Hepatocyte (in vitro differentiated cells): ENCODE results near the gene CDC34. TPM values are rescaled to one million over a fixed set of nuclear protein-coding genes. Genes with fewer than 3 reads are reported as not detected.

ENCODE experiments used
- DNase-seq: peaks from one replicate; pipeline ENCODE4 v3.0.0-alpha.2; 2016; ENCODE audit warnings: low spot score
- H2AFZ ChIP-seq: fragments of 200-600 bp; sonication (generic); 2 replicates; pipeline ENCODE4 v1.6.0; 2016; ENCODE audit warnings: antibody characterized with exemption, mild to moderate bottlenecking
- H3K27ac ChIP-seq: fragments of 200-600 bp; sonication (generic); 2 replicates; pipeline ENCODE4 v1.5.1; 2016; ENCODE audit warnings: mild to moderate bottlenecking
- H3K27me3 ChIP-seq: fragments of 200-600 bp; sonication (generic); 2 replicates; pipeline ENCODE4 v1.6.1; 2016
- H3K36me3 ChIP-seq: fragments of 200-600 bp; sonication (generic); replicated peaks from 2 replicates; pipeline ENCODE4 v1.5.1; 2016; ENCODE audit warnings: low read depth; ENCODE audit not compliant: insufficient read depth
- H3K4me1 ChIP-seq: fragments of 200-600 bp; sonication (generic); 2 replicates; pipeline ENCODE4 v1.5.1; 2016; ENCODE audit warnings: mild to moderate bottlenecking, moderate library complexity; ENCODE audit not compliant: insufficient read depth
- H3K4me2 ChIP-seq: fragments of 200-600 bp; sonication (generic); 2 replicates; pipeline ENCODE4 v1.6.0; 2016
- H3K4me3 ChIP-seq: fragments of 200-600 bp; sonication (generic); 2 replicates; pipeline ENCODE4 v1.5.1; 2016; ENCODE audit warnings: mild to moderate bottlenecking
- H3K79me2 ChIP-seq: fragments of 200-600 bp; sonication (generic); 2 replicates; pipeline ENCODE4 v1.6.0; 2017; ENCODE audit warnings: mild to moderate bottlenecking
- H3K9me2 ChIP-seq: fragments of 200-600 bp; sonication (generic); replicated peaks from 2 replicates; pipeline ENCODE4 v1.6.0; 2017; ENCODE audit warnings: mild to moderate bottlenecking; ENCODE audit not compliant: insufficient read depth
- H3K9me3 ChIP-seq: fragments of 200-600 bp; sonication (generic); 2 replicates; pipeline ENCODE4 v1.5.1; 2016; ENCODE audit warnings: low read depth, mild to moderate bottlenecking
- H4K20me1 ChIP-seq: fragments of 200-600 bp; sonication (generic); 2 replicates; pipeline ENCODE4 v1.6.0; 2016; ENCODE audit warnings: mild to moderate bottlenecking; ENCODE audit not compliant: insufficient read depth, poor library complexity, severe bottlenecking
- EZH2 ChIP-seq: fragments of 200-600 bp; sonication (generic); IDR thresholded peaks from 2 replicates; pipeline ENCODE4 v1.6.1; 2016; ENCODE audit warnings: antibody characterized with exemption, mild to moderate bottlenecking, borderline replicate concordance
- EZH2phosphoT487 ChIP-seq: fragments of 200-600 bp; sonication (generic); IDR thresholded peaks from one replicate; pipeline ENCODE4 v1.6.1; 2018; ENCODE audit warnings: antibody characterized with exemption, mild to moderate bottlenecking, low read depth, moderate library complexity; ENCODE audit not compliant: unreplicated experiment, severe bottlenecking
- WGBS: methylation state at CpG from one replicate; pipeline ENCODE4 v1.1.6; 2016; ENCODE audit warnings: low lambda C conversion rate; ENCODE audit errors: missing lambda C conversion rate; 5-methylcytosine and 5-hydroxymethylcytosine counted together
- polyA plus RNA-seq: library from polyadenylated mRNA; unstranded; fragments of >200 nt; fragmentation: Nextera tagmentation; extraction: Ambion mirVana; gene quantifications from 2 replicates; pipeline ENCODE4 v1.2.1, GENCODE V29; 2016
- total RNA-seq: library from RNA; depleted of rRNA; stranded (reverse); fragments of >200 nt; gene quantifications from 2 replicates; pipeline ENCODE4 v1.2.3, GENCODE V29; 2014
- TF ChIP-seq, protein P1 (sequence below): fragments of 200-600 bp; sonication (generic); IDR thresholded peaks from 2 replicates; pipeline ENCODE4 v1.5.1; 2016; ENCODE audit warnings: antibody characterized with exemption, mild to moderate bottlenecking; ENCODE audit not compliant: poor library complexity

CDC34 gene
- total and polyA plus RNA-seq, 2 experiments from 2014 or later = 105 to 196 TPM

GRCh38 chr19:590750-591098, 59.2 kb downstream of the CDC34 start:
- Histone ChIP-seq H4K20me1 (no peaks in the 10 kb centered on the region), H3K27ac (no peak overlapping the region), H3K36me3 (no peaks in the 10 kb centered on the region), H3K9me2 (no peaks in the 10 kb centered on the region), H3K4me1 (no peaks in the 10 kb centered on the region), H3K79me2 (no peaks in the 10 kb centered on the region), H3K27me3 (peaks cover 38% of the 10 kb centered on the region), H3K9me3 (no peaks in the 10 kb centered on the region), H3K4me2 (peak overlapping the region; percentile 76), H2AFZ (no peak overlapping the region), H3K4me3 (no peak overlapping the region)
- 36% methylated on average over 8 of the region's 41 CpGs for WGBS
- no peak for DNase-seq
- no peak for TF ChIP-seq EZH2phosphoT487
- TF ChIP-seq EZH2 = peak; percentile 64
- TF ChIP-seq, protein P1, sequence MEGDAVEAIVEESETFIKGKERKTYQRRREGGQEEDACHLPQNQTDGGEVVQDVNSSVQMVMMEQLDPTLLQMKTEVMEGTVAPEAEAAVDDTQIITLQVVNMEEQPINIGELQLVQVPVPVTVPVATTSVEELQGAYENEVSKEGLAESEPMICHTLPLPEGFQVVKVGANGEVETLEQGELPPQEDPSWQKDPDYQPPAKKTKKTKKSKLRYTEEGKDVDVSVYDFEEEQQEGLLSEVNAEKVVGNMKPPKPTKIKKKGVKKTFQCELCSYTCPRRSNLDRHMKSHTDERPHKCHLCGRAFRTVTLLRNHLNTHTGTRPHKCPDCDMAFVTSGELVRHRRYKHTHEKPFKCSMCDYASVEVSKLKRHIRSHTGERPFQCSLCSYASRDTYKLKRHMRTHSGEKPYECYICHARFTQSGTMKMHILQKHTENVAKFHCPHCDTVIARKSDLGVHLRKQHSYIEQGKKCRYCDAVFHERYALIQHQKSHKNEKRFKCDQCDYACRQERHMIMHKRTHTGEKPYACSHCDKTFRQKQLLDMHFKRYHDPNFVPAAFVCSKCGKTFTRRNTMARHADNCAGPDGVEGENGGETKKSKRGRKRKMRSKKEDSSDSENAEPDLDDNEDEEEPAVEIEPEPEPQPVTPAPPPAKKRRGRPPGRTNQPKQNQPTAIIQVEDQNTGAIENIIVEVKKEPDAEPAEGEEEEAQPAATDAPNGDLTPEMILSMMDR = no peak

DNA sequence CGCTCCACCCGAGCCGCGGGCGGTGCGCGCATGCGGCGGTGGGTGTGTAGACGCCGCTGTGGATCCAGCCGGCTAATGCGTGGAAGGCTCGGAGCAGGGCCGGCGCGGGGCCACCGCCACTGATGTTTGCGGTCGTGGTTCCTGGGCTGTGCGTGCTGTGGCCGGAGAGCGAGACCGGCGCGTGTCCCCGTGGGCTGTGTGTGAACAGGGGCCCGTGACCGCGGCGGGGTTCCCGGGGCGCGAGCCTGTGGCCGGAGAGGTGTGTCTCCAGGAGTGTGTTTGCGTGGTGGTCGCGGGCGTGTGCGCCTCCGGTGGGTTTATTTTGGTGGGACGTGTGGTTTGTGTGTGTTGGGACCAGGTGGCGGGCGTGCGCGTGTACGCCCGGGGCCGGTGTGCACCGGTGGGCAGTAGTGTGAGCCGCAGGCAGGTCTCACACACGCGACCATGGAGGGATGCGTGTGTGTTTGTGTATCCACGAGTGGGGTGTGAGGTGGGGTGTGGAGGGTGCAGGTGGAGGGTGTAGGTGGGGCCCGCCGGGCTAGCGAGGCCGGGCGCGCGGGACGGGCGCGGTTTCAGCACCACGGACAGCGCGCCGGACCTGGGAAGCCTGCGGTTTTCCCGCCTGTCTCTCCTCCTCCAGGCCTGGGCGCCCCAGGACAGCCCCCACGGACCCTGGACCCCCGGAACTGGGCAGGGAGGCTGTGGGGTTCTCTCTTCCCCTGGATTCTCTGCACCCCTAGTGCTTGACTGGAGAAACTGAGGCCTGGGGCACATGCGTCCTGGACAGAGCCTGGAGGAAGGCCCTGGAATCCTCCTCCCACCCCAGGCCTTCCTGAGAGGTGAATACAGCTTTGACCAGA, 59.8 kb downstream of the CDC34 start:
- no peaks in the 10 kb centered on the region for H3K79me2 ChIP-seq
- peak; percentile 77 for DNase-seq
- H3K36me3 ChIP-seq = no peaks in the 10 kb centered on the region
- TF ChIP-seq EZH2 (peak; percentile 43), EZH2phosphoT487 (no peak)
- TF ChIP-seq, protein P1 = no peak
- no peaks in the 10 kb centered on the region for H3K4me1 ChIP-seq
- H3K27me3 ChIP-seq = peaks cover 38% of the 10 kb centered on the region
- H3K27ac ChIP-seq = no peak overlapping the region
- H3K4me3 ChIP-seq = no peak overlapping the region
- no peaks in the 10 kb centered on the region for H4K20me1 ChIP-seq
- H2AFZ ChIP-seq = no peak overlapping the region
- H3K4me2 ChIP-seq = no peak overlapping the region
- H3K9me3 ChIP-seq = no peaks in the 10 kb centered on the region
- no peaks in the 10 kb centered on the region for H3K9me2 ChIP-seq
- 65% methylated on average over 52 of the region's 75 CpGs for WGBS

Other genes with a start within 250 kb of the CDC34 start
- 9.9 TPM in 2 replicates for gene PLPP2, start 240.4 kb upstream of the CDC34 start, total RNA-seq
- gene PLPP2, start 240.4 kb upstream of the CDC34 start, polyA plus RNA-seq = 17.7 and 20.2 TPM in 2 replicates
- 8.4 and 9.9 TPM in 2 replicates for gene MIER2, start 187.0 kb upstream of the CDC34 start, total RNA-seq
- 46.6 and 47.3 TPM in 2 replicates for gene MIER2, start 187.0 kb upstream of the CDC34 start, polyA plus RNA-seq
- 1.9 and 3.4 TPM in 2 replicates for gene C2CD4C, start 122.6 kb upstream of the CDC34 start, total RNA-seq
- 2.7 and 4.6 TPM in 2 replicates for gene C2CD4C, start 122.6 kb upstream of the CDC34 start, polyA plus RNA-seq
- gene SHC2, start 70.7 kb upstream of the CDC34 start, total RNA-seq = 50.3 and 50.8 TPM in 2 replicates
- 111 and 127 TPM in 2 replicates for gene SHC2, start 70.7 kb upstream of the CDC34 start, polyA plus RNA-seq
- 1.2 and 4.0 TPM in 2 replicates for gene MADCAM1, start 35.3 kb upstream of the CDC34 start, total RNA-seq
- 1.8 and 2.9 TPM in 2 replicates for gene MADCAM1, start 35.3 kb upstream of the CDC34 start, polyA plus RNA-seq
- gene TPGS1, start 24.3 kb upstream of the CDC34 start, total RNA-seq = 35.8 and 44.9 TPM in 2 replicates
- 61.0 and 69.0 TPM in 2 replicates for gene TPGS1, start 24.3 kb upstream of the CDC34 start, polyA plus RNA-seq
- not detected in 2 replicates for gene GZMM, start 12.3 kb downstream of the CDC34 start, total RNA-seq
- gene GZMM, start 12.3 kb downstream of the CDC34 start, polyA plus RNA-seq = not detected in 2 replicates
- gene BSG, start 40.8 kb downstream of the CDC34 start, total RNA-seq = 509 and 545 TPM in 2 replicates
- 1,282 and 1,292 TPM in 2 replicates for gene BSG, start 40.8 kb downstream of the CDC34 start, polyA plus RNA-seq
- 0.30 and 0.44 TPM in 2 replicates for gene HCN2, start 58.1 kb downstream of the CDC34 start, total RNA-seq
- 0.16 and 0.21 TPM in 2 replicates for gene HCN2, start 58.1 kb downstream of the CDC34 start, polyA plus RNA-seq
- 38.7 and 41.9 TPM in 2 replicates for gene POLRMT, start 101.8 kb downstream of the CDC34 start, total RNA-seq
- 59.5 and 60.7 TPM in 2 replicates for gene POLRMT, start 101.8 kb downstream of the CDC34 start, polyA plus RNA-seq
- 0.20 TPM in 1 of 2 replicates, not detected in the other for gene FGF22, start 108.1 kb downstream of the CDC34 start, total RNA-seq
- 0.18 and 0.70 TPM in 2 replicates for gene FGF22, start 108.1 kb downstream of the CDC34 start, polyA plus RNA-seq
- 42.7 and 43.9 TPM in 2 replicates for gene RNF126, start 131.5 kb downstream of the CDC34 start, total RNA-seq
- 84.7 and 89.6 TPM in 2 replicates for gene RNF126, start 131.5 kb downstream of the CDC34 start, polyA plus RNA-seq
- 106 and 131 TPM in 2 replicates for gene FSTL3, start 144.6 kb downstream of the CDC34 start, total RNA-seq
- gene FSTL3, start 144.6 kb downstream of the CDC34 start, polyA plus RNA-seq = 171 and 209 TPM in 2 replicates
- 0.16 and 2.4 TPM in 2 replicates for gene PRSS57, start 163.7 kb downstream of the CDC34 start, total RNA-seq
- gene PRSS57, start 163.7 kb downstream of the CDC34 start, polyA plus RNA-seq = 1.2 TPM in 1 of 2 replicates, not detected in the other
- 27.2 and 34.9 TPM in 2 replicates for gene PALM, start 177.2 kb downstream of the CDC34 start, total RNA-seq
- gene PALM, start 177.2 kb downstream of the CDC34 start, polyA plus RNA-seq = 22.1 and 23.0 TPM in 2 replicates
- 35.7 and 43.7 TPM in 2 replicates for gene MISP, start 219.4 kb downstream of the CDC34 start, total RNA-seq
- 38.4 and 50.9 TPM in 2 replicates for gene MISP, start 219.4 kb downstream of the CDC34 start, polyA plus RNA-seq